Measurements from ENCODE around the gene SOX5.
"Not testable (repeated sequence)": the region's sequence is repeated elsewhere in the genome, so short reads cannot be mapped to it uniquely, and the experiment has no call there.

Gene SOX5

DNA sequence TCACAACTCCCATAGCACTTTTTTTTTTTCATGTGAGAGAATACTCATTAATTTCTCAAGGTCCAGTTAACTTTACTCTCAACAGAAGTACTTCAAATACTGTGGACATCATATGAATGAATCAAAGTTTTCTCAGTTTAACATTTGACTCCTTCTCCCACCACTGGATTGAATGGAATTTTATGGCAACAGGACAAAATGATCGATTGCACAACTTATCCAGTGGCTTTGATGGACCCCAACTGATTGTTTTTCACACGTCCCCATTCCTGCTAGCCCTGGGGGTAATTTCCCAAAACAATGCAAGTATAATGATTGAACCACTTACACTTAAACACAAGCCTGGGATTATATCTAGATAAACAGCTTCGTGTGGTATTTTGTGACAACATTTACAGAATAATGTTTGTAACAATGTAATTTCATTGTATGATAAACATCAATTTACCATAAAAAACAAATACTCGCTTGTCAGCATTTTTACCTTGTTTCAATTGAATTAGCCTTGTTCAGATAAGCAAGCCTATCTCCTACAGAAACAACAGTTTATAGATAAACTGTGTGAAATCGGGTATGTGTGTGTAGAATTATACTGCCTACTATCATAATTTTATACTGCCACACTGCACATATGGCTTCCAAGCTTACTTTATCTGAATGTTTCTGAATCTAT lies 60.9 kb downstream of the SOX5 start:
- TF ChIP-seq CTCF (IDR thresholded peaks at IDR 0.05; ENCODE audit: unreplicated experiment in 3 of 3), result no peak
- H3K27ac Mint-ChIP-seq, result no peak overlapping the region
- H3K9me3 Mint-ChIP-seq, result no peaks in the 10 kb centered on the region
- H3K4me1 Mint-ChIP-seq, result no peaks in the 10 kb centered on the region
- H3K4me3 Mint-ChIP-seq, result no peak overlapping the region
- H3K27me3 Mint-ChIP-seq (ENCODE audit: low read depth), result no peaks in the 10 kb centered on the region
- peaks cover 19% of the 10 kb centered on the region for H3K36me3 Mint-ChIP-seq (ENCODE audit: low read depth)

DNA sequence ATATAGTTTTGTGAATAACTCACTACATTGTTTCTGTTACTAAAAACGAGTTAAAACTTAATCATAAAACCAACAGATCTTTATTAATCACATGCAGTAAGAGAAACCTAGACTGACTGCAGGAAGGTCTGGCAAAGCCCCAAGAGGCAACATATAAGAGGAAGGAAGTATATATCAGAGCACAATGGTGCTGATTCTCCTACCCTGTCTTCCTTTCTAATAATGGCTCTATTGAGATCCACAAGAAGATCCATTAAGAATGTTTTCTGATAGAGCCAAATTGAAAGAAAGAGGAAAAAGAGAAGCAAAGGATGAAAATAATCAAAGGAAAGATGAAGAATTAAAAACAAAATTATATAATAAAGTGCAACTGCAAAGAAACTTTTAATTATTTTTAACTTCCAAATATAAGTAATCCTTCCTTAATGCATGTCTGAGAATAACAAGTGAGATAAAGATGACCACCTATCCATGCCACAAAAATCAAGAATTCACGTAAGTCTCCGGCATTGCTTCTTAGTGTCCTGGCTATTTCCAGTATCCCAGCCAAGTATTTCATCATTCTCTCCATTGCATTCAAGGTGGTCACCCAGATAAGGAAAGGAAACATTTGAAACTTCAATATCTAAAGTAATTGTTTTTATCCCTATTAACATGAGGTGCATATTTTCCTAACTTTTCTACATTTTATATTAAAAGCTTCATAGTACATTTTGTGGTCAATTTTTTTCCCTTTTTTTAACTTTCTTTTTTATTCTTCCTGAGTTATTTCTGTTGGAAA lies 62.2 kb downstream of the SOX5 start:
- no peaks in the 10 kb centered on the region for H3K9me3 Mint-ChIP-seq
- H3K4me3 Mint-ChIP-seq, result no peak overlapping the region
- TF ChIP-seq CTCF (IDR thresholded peaks at IDR 0.05; ENCODE audit: unreplicated experiment in 3 of 3), result no peak
- no peak overlapping the region for H3K27ac Mint-ChIP-seq
- H3K4me1 Mint-ChIP-seq, result no peaks in the 10 kb centered on the region
- H3K36me3 Mint-ChIP-seq (ENCODE audit: low read depth), result peaks cover 10% of the 10 kb centered on the region
- no peaks in the 10 kb centered on the region for H3K27me3 Mint-ChIP-seq (ENCODE audit: low read depth)

DNA sequence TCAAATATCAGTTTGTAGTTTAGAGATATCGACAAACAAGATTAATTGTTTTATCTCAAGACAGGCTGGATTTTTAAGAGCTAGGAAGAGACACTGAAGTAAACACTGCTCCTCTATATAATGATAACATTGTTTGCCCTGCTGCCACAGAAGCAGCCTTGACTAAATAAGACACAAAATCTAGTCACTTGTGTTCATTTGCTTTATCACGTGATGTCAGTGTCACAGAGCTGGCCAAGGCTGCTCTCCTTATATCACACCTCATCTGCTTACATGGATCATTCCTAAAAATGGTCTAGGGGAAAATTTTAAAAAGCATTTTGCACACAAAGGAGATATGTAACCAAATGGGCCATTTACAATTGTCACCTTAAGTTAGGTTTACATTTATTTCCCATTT lies 64.1 kb downstream of the SOX5 start:
- Mint-ChIP-seq H3K9me3 (no peaks in the 10 kb centered on the region), H3K4me1 (no peaks in the 10 kb centered on the region), H3K36me3 (ENCODE audit: low read depth) (peaks cover 1% of the 10 kb centered on the region), H3K4me3 (no peak overlapping the region), H3K27me3 (ENCODE audit: low read depth) (no peaks in the 10 kb centered on the region), H3K27ac (no peak overlapping the region)
- TF ChIP-seq CTCF (IDR thresholded peaks at IDR 0.05; ENCODE audit: unreplicated experiment in 3 of 3), result no peak

- Mint-ChIP-seq H3K9me3 (no peaks in the 10 kb centered on the region), H3K27me3 (ENCODE audit: low read depth) (no peaks in the 10 kb centered on the region), H3K4me1 (no peaks in the 10 kb centered on the region), H3K4me3 (no peak overlapping the region), H3K27ac (no peak overlapping the region), H3K36me3 (ENCODE audit: low read depth) (no peaks in the 10 kb centered on the region)
- TF ChIP-seq CTCF (IDR thresholded peaks at IDR 0.05; ENCODE audit: unreplicated experiment in 3 of 3), result no peak
Measured at GRCh38 chr12:23884909-23885308, 64.6 kb downstream of the SOX5 start.

DNA sequence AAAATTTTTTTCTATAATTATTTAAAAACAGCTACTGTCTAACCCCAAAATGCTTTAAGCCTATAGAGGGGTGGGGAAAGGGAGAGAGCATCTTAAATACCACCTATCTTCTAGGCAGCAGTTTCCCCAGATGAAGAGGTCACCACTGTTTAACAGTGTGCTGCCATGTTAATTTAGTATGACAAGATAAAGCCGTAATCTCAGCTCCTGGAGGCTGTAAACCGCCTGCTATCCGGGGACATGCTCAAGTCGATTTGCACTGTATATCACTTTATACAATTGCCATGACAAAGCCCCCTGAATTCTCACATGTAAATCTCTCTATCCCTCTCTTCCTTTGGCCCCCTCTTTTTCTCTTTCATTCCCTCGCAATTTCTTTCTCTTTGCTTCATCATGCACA lies 68.5 kb downstream of the SOX5 start:
- no peak for TF ChIP-seq CTCF (IDR thresholded peaks at IDR 0.05; ENCODE audit: unreplicated experiment in 3 of 3)
- Mint-ChIP-seq H3K4me3 (no peak overlapping the region), H3K4me1 (no peaks in the 10 kb centered on the region), H3K36me3 (ENCODE audit: low read depth) (no peaks in the 10 kb centered on the region), H3K27me3 (ENCODE audit: low read depth) (no peaks in the 10 kb centered on the region), H3K9me3 (no peaks in the 10 kb centered on the region), H3K27ac (no peak overlapping the region)

- H3K4me1 Mint-ChIP-seq; H3K36me3 Mint-ChIP-seq (ENCODE audit: low read depth); H3K9me3 Mint-ChIP-seq; H3K27ac Mint-ChIP-seq; H3K4me3 Mint-ChIP-seq; H3K27me3 Mint-ChIP-seq (ENCODE audit: low read depth): not testable (repeated sequence)
Measured at GRCh38 chr12:23876618-23877017, 72.9 kb downstream of the SOX5 start.
